ENCODE results near the gene DGKB.

DGKB gene

DNA sequence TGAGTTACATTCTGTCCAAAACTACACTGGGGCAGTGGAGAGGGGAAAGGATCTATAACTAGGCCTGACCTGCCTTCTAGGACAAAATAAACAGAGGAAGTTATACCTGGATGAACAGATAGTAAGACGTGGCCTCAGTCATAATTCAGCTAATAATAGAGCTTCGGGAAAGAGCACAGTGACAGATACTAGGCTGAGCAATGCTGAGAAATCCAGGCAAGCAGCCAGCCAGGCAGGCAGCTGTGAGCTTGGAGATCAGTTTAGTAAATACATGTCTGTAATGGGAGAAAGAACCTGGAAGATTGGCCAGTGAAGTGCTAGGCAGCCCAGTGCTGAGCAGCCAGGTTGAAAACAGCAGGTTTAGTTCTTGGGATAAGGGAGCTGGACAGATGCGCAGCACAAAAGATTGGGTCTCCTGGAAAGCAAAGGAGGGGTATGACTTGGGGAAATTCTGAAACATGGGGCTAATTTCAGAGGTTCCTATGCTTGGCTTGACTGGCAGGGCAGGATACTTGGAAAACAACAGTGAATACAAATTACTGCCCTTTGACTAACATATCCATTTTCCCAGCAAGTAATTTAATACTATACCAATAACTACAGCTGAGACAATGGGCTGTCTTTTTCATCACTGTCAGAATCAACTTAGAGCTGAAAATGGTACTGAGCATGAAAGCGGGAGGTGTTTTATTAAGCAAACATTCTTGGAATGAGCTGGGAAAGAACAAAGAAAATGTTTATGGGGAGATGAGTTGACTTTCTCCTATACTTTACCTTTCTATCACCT, 140.8 kb downstream of the DGKB start:
- DNase-seq (ENCODE audit: low read depth in 3 of 3, low spot score in 1 of 3) = no peak

DNA sequence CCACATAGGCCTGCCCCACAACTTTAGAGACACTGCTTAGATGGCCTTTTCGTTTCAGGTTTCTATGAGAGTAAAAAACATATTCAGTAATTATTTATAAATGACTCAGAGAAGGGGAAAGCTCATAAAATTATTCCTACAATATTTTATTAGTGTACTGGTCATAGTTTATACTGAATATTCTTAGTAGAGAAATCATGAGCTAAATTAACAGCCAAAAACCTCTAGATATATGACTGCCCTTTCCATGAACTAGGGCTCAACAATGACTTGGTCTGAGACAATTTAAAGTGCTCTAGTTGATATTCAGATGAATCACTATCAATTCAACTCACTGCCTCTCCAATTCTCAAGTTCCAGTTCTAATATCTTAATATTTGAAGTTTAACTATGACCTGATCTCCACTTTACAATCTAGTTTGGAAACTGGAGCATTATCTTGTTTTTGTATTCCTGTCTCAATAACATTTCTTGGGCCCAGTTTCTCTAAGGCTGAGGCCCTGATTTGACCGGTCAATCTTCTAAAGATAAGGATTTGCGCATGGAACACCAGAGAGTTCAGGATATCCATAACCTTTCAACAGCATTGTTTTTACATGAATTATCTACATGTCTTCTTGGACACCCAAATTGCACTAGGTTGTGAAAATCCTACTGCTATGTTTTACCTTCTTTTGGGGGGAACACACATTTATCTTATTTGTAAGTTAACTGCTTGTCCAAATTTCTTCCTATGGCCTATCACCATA, 141.6 kb downstream of the DGKB start:
- DNase-seq (ENCODE audit: low read depth in 3 of 3, low spot score in 1 of 3) = no peak

DNA sequence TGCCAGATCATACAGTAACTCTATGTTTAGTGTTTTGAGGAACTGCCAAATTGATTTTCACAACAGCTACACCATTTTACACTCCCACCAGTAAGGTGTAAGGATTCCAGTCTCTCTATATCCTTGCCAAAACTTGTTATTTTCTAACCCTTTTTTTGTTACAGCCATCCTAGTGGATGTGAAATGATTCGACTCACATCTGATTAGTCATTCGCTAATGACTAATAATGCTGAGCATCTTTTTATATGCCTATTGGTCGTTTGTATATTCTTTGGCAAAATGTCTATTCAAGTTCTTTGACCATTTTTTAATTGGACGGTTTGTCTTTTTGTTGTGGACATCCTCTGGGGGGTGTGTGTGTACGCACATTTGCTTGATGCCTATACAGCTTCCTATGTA, 142.8 kb downstream of the DGKB start:
- no peak for DNase-seq (ENCODE audit: low read depth in 3 of 3, low spot score in 1 of 3)

DNA sequence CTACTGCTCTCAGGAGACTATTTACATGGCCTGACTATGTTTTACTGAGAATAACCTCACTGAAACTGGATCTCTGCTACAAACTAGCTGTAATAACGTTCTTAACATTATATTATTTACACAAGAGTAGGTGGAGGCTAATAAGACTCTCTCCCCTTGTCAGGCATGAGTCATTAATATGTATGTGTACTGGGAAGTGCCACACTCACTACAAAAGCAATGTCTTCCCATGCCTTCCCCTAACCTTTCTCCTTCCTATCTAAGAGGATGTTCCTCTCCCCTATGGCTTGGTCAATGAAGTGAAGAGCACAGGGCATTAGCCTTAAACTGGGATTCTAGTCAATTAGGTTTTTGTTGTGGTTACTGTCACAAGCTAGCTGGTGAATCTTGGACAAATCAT, 147.9 kb downstream of the DGKB start:
- no peak for DNase-seq (ENCODE audit: low read depth in 3 of 3, low spot score in 1 of 3)

DNA sequence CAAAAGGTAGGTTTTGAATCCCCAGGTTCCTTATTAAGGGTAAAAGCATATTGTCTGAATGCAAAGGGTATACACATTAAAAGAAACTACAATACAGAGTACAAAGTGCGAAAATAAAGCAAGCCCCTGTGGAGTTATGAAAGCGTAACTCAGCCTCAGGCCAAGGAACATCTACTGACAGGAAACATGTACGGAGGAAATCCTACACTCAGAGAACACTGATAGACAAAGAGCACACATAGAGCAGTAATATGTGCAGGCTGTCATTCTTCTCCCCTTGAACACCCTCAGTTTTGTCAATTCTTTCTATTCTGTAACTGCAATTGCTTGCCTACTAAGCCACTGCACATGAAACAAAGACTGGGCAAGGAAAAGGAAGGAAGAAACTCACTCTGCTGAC, 150.2 kb downstream of the DGKB start:
- DNase-seq (ENCODE audit: low read depth in 3 of 3, low spot score in 1 of 3) = no peak

DNA sequence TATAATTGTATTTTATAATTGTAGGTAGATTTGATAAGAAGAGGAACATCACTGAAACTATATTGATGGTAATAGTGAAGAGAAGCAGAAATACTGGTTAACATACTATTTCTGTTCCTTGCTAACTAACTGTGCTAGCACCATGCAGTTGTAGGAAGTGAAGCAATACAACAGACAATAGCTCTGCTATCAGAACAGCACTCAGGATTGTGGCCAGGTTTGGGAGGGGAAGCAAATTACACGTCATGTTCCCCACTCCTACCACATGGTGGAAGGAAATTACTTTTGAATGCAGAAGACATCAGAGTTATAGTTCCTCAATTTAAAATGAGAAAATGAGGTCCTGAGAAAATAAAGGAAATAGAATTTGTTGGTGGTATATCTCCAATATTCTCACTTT, 151.1 kb downstream of the DGKB start:
- no peak for DNase-seq (ENCODE audit: low read depth in 3 of 3, low spot score in 1 of 3)

DNA sequence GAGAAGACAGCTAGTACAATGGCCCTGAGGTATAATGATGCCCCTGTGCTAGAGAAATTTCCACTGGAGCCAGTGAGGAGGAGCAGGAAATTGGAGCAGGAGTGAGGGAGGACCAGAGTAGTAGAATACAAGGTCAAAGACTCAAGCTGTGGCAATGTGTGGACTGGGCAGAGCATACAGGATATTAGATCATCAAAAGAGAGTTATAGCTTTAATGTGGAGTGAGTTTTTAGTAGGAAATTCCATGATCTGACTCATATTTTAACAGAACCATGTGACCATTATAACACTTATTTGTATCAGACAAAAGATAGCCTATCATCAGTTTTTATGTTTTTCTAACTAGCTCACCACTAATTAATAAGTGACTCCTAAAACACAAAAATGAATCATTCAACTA, 154.1 kb downstream of the DGKB start:
- DNase-seq (ENCODE audit: low read depth in 3 of 3, low spot score in 1 of 3) = no peak

DNA sequence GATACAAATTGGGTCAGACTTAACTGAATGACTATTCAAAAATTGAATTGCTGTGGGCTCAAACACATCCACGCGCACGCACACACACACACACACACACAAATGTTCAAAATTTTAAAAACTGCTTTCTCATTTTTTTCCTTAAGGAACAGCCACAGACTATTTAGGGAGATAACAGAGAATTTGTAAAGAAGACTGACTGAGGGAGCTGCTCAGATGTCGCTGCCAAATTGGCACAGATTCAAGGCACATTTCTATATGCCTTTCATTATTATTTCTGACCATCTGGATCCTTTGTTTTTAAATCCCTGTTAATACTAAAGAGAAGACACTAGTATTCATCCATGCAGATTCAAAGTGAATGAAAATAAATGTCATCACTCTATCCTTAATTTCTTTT, 154.8 kb downstream of the DGKB start:
- DNase-seq (ENCODE audit: low read depth in 3 of 3, low spot score in 1 of 3) = no peak

DNA sequence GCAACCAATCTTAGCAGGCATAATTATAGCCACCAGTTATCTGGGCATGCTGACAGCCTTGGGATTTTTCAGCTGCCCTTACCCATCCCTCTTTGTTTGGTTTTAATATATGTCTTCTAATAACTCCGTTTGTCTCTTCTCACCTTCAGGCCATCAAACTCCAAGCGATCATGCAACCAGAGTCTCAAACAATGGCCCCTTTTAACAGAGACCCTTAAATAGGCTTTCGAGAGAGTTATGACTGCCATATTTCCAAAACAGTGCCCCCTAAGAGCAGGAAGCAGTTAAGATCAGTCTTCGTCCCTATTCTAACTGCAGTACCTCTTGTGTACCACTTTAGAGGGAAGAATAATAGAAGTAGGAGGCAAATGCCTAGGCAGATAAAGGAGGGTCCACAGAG, 157.5 kb downstream of the DGKB start:
- no peak for DNase-seq (ENCODE audit: low read depth in 3 of 3, low spot score in 1 of 3)

DNA sequence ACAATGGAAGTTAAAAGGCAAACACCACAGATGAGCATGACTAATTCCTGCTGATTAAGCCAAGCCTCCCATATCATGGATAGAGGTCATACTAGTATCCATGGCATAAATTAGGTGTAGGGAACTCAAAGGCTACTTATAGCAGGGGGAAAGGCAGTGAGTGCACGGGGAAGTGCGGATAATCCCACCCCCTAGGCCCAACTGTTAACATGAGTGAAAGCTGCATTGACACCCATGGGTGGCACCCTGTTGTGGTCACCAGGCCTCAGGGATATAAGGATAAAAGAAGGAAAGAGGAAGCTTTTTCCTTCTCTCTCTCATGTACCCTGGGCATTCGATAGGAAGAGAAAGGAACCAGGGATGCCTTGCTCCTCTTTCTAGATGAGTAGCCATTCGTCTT, 161.9 kb downstream of the DGKB start:
- DNase-seq (ENCODE audit: low read depth in 3 of 3, low spot score in 1 of 3) = no peak

DNA sequence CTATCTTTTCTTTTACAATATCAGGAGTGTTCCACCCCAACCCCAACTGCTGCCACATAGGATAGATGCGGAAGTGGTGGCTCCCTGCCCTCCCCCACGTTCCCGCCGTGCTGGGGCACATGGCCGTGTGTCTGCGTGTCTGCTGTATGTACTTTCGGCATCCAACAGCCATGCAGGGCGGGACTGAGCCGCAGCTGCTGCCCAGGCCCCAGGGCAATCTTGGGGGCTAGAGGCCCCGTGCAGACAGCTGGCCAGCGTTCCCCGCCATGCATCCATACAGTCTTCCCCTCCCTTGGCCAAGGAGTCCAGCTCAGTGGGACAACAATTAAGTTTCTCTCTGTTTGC, 162.7 kb downstream of the DGKB start:
- no peak for DNase-seq (ENCODE audit: low read depth in 3 of 3, low spot score in 1 of 3)

DNA sequence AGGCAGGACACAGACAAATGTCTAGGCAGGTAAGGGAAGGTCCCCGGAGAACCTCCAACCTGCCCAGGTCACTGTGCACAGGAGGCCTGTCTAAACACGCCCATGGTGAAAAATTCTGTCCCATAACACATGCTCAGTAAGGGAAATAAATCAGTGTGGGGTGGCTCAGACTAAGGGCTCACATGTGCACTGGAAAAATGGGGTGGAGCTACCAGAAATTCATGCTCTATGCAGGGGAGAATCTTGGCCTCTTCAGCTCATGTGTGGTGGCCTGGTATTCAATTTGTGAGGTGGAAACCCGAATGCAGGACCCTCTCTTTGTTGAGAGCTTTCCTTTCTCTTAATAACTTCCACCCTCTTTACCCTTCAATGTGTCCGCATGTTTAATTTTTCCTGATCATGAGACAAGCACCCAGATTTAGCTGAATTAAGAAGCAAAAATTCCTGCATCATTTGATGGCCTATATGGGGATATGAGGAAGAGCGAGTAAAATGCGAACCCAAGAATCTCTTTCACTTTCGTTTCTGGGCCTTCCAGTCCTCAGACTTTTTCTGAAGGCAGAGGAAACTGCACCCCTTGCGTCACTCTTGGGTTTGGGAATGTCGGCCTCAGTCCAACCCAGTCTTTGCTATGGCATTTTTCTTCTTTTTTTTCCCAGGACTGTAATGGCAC, 163.2 kb downstream of the DGKB start:
- DNase-seq (ENCODE audit: low read depth in 3 of 3, low spot score in 1 of 3) = no peak

DNA sequence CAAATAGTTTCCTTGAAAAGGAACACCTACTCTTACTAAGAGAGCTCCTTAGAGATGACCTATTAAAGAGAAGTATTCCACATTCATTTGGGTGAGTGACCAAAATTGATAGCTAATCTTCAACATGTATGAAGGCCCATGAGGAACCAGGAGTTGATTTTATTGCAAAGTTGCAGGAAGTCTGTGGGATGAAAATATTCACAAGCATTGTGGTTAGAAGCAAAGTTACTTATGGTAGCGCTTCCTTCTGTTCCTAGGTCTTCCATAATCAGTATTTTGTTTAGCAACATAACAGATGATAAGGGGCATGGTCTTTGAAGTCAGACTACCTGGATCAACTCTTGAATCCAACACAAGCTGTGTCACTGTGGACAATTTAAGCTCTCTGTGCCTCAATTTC, 164.5 kb downstream of the DGKB start:
- no peak for DNase-seq (ENCODE audit: low read depth in 3 of 3, low spot score in 1 of 3)

DNA sequence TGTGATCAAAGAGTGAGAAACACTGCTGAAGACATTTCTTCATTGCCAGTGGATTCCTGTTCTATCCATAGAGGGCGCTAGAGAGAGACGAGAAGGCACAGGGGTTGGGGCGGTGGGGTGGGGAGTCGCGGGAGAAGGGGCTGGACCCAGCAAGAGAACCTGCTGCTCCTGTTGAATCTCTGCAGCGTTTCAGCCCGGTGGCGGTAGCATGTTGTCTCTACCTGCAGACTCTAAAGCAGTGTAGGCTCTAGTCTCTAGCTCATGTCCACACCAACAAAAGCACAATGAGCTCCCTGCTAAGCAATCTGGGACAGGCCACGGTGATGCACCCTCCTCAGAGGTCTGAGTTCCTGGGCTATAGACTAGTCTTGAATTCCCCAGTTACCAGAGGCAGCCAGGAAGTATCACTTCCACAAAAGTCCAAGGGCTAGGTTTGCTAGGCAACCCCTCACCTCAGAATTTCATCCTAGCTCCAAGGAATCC, 167.7 kb downstream of the DGKB start:
- DNase-seq (ENCODE audit: low read depth in 3 of 3, low spot score in 1 of 3) = no peak

DNA sequence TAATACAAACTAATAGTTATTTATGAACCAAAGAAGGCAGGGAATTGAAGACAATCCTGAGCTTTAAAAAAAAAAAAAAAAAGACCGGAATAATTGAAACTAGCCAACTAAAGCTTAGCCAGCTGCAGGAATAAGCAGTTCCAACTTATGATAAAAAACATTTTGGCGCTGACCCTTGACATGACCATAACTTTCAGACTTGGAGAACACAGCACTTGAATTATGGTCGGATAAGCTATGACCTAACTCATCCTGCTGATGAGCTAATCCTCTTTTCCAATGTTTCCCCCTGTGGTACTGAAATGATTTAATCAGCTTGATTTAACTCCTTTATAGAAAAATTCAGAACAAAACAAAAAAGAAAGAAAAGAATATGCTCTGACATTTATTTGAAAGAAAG, 181.8 kb downstream of the DGKB start:
- no peak for DNase-seq (ENCODE audit: low read depth in 3 of 3, low spot score in 1 of 3)

DNA sequence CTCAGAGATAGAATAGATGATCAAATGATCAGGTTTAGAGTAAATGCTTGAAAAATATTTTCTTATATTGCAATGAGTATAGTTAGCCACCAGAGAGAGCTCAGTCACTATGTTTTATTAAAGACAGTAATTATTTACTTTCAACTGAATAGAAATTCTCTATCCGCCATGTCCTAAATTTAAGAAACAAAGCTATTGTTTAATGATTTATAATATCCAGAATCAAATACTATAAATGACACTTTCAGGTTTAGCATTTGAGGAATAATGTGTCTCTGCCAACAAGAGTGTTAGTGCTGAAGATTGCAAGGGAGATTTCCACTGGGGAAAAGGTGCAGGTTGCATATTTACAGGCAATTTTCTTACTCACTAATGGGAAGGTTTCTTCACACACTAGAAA, 184.7 kb downstream of the DGKB start:
- DNase-seq (ENCODE audit: low read depth in 3 of 3, low spot score in 1 of 3) = no peak

DNA sequence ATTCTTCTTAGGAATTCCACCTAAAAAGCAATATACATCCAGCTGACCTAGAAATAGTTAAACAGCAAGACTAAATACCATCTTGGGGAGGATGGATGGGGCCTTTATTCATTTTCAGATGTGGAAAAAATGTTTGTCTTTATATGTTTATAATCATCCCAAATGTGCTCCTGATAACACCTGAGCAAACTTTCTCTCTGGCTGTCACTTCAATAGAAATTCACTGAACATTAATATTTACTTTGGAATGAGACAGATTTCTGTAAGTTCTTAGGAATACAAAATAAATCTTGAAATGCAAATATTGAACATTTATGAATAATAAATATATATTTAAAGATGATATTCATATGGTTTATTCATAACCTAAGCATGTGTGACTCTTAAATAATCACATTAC, 185.4 kb downstream of the DGKB start:
- DNase-seq (ENCODE audit: low read depth in 3 of 3, low spot score in 1 of 3) = no peak

DNA sequence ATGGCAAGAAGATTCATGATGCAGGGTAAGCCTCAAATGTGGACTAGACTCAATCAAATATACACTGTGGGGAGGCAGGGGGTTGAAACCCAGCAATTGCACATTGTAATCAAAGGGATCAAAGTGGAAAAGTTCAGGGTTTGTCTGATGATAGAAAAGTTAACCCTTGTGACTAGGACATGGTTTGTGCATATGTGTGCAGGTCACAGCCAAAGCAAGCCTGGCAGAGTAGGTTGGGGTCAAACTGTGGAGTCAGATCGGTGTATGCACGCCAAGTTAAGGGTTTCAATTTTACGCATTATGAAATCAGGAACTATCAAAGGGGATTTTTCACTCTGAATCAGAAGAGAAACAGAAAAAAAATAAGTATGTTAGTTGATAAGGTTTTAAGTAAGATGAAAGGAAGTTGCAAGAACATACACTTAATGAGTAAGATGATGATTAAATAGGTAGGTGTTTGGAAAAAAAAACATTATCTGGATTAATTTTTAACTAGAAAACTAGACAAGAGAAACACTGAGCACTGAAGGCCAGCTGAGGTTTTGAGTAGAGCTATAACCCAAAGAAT, 188.3 kb downstream of the DGKB start:
- no peak for DNase-seq (ENCODE audit: low read depth in 3 of 3, low spot score in 1 of 3)

DNA sequence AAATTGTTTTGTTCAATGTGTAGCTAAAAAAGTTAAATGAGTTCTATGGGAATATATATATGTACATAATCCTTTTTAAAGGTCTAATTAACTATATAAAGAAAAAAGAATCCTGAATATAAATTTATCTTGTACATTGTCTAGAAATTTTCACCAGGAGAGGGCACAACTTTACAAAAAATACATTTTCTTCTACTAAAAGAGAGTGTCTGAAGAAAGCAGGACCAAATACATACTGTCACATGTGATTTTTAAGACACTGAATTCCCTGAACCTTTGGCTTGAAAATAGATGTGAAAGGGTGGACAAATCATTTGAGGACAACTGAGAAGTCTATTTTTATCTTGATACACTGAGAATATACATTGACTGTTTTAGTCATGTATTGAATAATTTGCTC, 204.3 kb downstream of the DGKB start:
- DNase-seq (ENCODE audit: low read depth in 3 of 3, low spot score in 1 of 3) = no peak

DNA sequence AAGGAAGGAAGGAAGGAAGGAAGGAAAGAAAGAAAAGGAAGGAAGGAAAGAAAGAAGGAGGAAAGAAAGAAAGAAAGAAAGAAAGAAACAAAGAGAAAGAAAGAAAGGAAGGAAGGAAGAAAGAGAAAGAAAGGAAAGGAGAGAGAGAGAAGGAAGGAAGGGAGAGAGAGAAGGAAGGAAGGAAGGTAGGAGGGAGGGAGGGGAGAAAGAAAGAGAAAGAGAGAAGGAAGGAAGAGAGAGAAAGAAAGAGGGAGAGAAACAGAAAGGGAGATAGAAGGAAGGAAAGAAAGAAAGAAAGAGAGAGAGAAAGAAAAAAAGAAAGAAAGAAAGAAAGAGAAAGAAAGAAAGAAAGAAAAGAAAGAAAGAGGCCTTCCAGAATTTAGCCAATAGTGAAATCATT, 204.9 kb downstream of the DGKB start:
- DNase-seq (ENCODE audit: low read depth in 3 of 3, low spot score in 1 of 3) = no peak

DNA sequence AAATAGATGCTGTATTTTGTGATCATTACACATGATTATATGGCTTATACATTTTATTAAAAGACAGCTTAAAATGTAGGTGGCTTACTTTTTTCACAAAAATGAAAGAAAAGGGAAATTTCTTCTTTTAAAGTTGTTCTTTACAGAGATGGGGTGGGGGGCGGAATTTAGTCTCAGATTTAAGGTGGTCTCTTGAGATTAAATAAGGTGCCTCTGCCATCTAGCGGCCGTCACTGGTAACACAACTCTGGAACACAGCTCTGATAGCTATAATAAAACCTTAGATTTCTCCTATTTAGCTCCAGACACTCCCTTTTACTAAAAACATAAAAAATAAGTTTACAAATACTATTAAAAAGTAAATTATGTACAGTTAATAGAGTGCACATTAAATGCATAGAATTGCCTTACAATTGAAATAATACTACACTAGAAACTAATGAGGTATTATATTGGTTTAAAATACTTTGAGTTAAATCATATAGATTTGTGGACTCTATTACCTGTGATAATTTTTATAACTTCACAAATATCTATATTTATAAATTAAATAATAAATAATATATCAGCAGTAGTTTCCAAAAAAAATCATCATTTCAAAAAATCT, 210.9 kb downstream of the DGKB start:
- peak in 1 of 3 donors; percentile 21 for DNase-seq (ENCODE audit: low read depth in 3 of 3, low spot score in 1 of 3)

DNA sequence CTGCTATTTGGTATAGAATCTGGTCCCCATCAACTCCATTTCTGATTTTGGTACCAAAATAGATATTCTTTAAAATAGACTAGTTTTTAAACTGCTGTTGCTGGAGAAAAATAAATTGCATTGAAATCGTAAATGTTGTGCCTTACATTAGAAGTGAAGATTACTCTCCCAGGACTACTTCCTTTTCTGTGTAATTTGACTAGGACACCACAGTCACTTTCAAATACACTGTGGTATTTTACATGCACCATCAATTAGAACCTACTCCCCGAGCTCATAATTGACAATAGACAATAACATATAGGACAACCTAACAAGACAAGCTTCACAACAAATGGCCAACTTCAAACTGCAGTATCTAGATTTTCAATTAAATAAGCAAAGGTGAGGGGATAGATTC, 211.5 kb downstream of the DGKB start:
- no peak for DNase-seq (ENCODE audit: low read depth in 3 of 3, low spot score in 1 of 3)

Data from stimulated activated CD4-positive, alpha-beta T cell treated with anti-CD3 and anti-CD28 coated beads, TNF-alpha, amount 100 ng/mL, for 1 hour (primary cell).